Effector memory CD8-positive, alpha-beta T cell (primary cell): ENCODE results near the gene UBE2I.

Source experiments
- ATAC-seq: fragments of 150-1000 bp; cut with Tn5 transposase; replicated peaks from 2 replicates; pipeline ENCODE4 v1.10.0; 2021; ENCODE audit warnings: mild to moderate bottlenecking, moderate library complexity
- DNase-seq, 3 experiments: peaks; one replicate each; pipeline ENCODE4 v3.0.0; 2021
- H3K27ac Mint-ChIP-seq, 2 donors: one replicate each; pipeline ENCODE4 v1.8.0; 2022; ENCODE audit warnings: mild to moderate bottlenecking in 2 of 2, mixed read lengths in 2 of 2, moderate library complexity in 2 of 2
- H3K27me3 Mint-ChIP-seq, 2 donors: one replicate each; pipeline ENCODE4 v1.8.0; 2022; ENCODE audit warnings: mixed read lengths in 2 of 2
- H3K36me3 Mint-ChIP-seq: one replicate; pipeline ENCODE4 v1.8.0; 2022; ENCODE audit warnings: mild to moderate bottlenecking, moderate library complexity, mixed read lengths; ENCODE audit not compliant: insufficient read depth
- H3K4me1 Mint-ChIP-seq, 2 donors: one replicate each; pipeline ENCODE4 v1.8.0; 2022; ENCODE audit warnings: low read depth in 2 of 2, mixed read lengths in 2 of 2
- H3K4me3 Mint-ChIP-seq, 2 donors: one replicate each; pipeline ENCODE4 v1.8.0; 2022; ENCODE audit warnings: mild to moderate bottlenecking in 2 of 2, mixed read lengths in 2 of 2, moderate library complexity in 2 of 2
- H3K9me3 Mint-ChIP-seq, 2 donors: one replicate each; pipeline ENCODE4 v1.8.0; 2022; ENCODE audit warnings: mixed read lengths in 2 of 2

UBE2I gene

GRCh38 chr16:1281517-1281916 lies 27.9 kb upstream of the UBE2I start:
- ATAC-seq = no peak
- Mint-ChIP-seq H3K36me3 (peaks cover 2% of the 10 kb centered on the region), H3K4me1 (no peaks in the 10 kb centered on the region), H3K4me3 (no peak overlapping the region), H3K27ac (no peak overlapping the region), H3K9me3 (no peaks in the 10 kb centered on the region), H3K27me3 (peaks cover 17 to 62% of the 10 kb centered on the region in 2 donors)
- DNase-seq = no peak

DNA sequence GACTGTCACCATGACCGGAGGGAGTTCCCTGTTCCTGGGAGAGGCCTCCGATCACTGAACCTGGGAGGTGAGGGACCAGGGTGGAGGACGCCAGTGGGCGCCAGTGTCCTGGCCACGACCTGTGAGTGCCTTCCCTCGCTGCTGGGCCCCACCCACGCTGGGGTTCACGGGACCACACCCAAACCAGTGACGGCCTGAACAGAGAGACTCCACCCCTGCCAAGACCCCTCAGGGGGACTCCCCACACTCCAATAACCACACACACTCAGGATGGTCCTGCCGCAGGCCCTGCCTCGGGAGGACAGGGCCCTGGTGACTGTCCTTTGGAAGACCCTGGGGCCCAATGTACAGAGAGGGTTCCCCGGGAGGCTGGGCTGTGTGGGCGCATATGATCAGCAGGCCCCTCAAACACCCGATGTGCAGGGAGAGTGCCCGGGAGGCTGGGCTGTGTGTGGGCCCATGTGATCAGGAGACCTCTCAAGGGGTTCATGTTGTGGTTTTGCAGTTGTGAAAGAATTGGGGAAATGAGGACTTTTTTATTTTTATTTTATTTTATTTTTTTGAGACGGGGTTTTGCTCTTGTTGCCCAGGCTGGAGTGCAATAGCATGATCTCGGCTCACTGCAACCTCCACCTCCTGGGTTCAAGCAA lies 27.0 kb upstream of the UBE2I start:
- Mint-ChIP-seq H3K4me1 (no peaks in the 10 kb centered on the region), H3K27ac (no peak overlapping the region), H3K36me3 (peaks cover 2% of the 10 kb centered on the region), H3K9me3 (no peaks in the 10 kb centered on the region), H3K27me3 (peaks cover 18 to 64% of the 10 kb centered on the region in 2 donors), H3K4me3 (no peak overlapping the region)
- ATAC-seq = no peak
- DNase-seq = no peak

GRCh38 chr16:1283296-1283695 lies 26.1 kb upstream of the UBE2I start:
- Mint-ChIP-seq H3K27ac (no peak overlapping the region), H3K4me1 (no peaks in the 10 kb centered on the region), H3K9me3 (no peaks in the 10 kb centered on the region), H3K4me3 (no peak overlapping the region), H3K36me3 (peaks cover 2% of the 10 kb centered on the region), H3K27me3 (peaks cover 21 to 64% of the 10 kb centered on the region in 2 donors)
- DNase-seq = no peak
- no peak for ATAC-seq

- DNase-seq (no peak), ATAC-seq (no peak)
- Mint-ChIP-seq H3K4me3 (no peak overlapping the region), H3K9me3 (no peaks in the 10 kb centered on the region), H3K27ac (no peak overlapping the region), H3K27me3 (peaks cover 22 to 64% of the 10 kb centered on the region in 2 donors), H3K36me3 (peaks cover 2% of the 10 kb centered on the region), H3K4me1 (no peaks in the 10 kb centered on the region)
These were observed 25.3 kb upstream of the UBE2I start for GRCh38 chr16:1283996-1284616.

DNA sequence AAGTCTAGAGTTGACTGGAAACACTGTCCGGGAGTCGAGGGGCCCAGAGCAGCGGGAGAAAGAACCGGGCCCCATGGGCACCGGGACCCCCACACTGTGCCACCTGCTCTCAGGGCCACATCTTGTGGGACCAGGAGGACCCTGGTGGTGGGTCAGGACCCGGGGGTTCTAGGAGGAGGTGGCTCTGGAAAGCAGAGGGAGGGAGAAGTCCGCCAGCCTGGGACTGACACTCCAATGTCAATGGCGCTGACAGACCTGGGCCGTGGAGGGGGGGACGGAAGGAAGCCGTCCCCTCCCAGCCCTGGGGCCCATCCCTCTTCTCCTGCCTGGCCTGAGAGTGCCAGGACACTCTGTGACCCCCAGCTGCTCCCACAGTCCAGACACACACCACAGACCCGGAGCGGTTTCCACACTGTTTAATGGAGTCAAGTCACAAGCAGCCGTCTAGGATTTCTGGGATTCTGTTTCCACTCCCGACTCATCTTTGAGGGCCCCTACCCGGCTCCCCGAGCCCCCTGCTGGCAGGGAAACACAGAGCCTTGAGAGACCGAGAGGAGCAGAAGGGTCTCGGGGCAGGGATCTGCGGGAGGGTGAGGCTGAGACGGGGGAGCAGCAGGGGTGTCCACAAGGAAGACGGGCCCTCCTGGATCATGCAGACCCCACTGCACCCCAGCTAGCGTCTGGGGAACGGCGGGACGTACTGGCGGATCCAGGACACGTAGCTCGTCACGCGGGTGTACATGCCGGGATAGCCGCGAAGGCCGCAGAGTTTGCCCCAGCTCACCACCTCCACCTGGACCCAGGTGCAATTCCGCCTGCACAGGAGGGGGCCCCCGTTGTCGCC lies 23.5 kb upstream of the UBE2I start:
- Mint-ChIP-seq H3K27me3 (peaks cover 31 to 71% of the 10 kb centered on the region in 2 donors), H3K9me3 (no peaks in the 10 kb centered on the region), H3K4me3 (no peak overlapping the region), H3K27ac (no peak overlapping the region), H3K36me3 (no peaks in the 10 kb centered on the region), H3K4me1 (no peaks in the 10 kb centered on the region)
- ATAC-seq (no peak), DNase-seq (no peak)

DNA sequence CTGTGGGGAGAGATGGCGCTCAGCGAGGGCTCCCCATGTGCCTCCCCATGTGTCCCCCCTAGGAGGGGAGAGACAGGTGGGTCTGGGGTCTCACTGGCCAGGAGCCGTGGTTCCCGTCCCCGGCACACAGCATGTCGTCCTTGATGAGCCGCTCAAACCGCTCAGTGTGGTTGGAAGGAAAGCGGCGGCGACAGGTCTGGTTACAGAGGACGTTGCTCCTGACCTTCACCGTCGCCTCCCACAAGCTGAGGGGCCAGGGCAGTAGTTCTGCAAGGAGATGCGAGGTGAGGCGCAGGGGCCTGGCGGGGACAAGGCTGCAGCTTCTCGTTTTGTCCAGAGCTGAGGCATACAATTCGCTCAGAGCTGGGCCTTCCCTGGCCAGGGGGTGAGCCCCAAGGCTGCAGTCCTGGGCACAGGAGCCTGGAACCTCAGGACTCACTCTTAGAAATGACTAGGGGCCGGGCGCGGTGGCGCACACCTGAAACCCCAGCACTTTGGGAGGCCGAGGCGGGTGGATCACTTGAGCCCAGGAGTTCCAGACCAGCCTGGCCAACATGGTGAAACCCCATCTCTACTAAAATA lies 22.8 kb upstream of the UBE2I start:
- Mint-ChIP-seq H3K27ac (no peak overlapping the region), H3K4me3 (no peak overlapping the region), H3K27me3 (peaks cover 36 to 78% of the 10 kb centered on the region in 2 donors), H3K36me3 (no peaks in the 10 kb centered on the region), H3K4me1 (no peaks in the 10 kb centered on the region), H3K9me3 (no peaks in the 10 kb centered on the region)
- ATAC-seq (no peak), DNase-seq (no peak)

DNA sequence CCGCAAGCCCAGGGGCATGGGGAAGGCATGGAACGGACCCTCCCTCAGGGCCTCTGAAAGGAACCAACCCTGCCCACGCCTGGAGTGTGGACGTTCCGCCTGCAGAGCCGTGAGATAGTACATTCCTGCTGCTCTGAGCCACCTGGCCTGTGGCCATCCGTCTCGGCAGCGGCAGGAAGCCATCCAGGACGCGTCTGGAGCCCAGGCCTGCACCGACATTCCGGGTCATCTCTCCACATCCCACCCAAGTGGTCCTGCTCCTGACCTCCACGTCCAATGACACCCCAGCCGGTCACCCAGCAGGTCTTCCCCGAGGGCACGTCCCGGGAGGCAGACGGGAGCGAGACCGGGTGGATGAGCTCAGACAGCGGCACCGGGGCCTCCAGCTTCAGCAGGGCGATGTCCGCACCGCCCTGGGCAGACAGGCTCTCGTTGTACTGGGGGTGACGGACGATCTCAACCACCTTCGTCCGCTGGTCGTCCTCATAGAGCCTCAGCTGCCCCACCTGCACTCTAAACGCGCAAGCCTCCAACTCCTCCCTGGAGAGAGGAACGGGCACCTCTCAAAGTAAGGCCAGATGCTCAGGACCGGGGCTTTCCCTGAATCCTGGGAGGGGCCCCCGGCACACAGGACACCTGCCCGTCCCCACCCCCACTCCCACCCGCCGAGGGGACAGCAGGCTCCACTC lies 21.3 kb upstream of the UBE2I start:
- H3K27ac Mint-ChIP-seq = no peak overlapping the region
- H3K9me3 Mint-ChIP-seq = no peaks in the 10 kb centered on the region
- no peaks in the 10 kb centered on the region for H3K36me3 Mint-ChIP-seq
- H3K27me3 Mint-ChIP-seq = peaks cover 41 to 90% of the 10 kb centered on the region in 2 donors
- DNase-seq = no peak
- no peak for ATAC-seq
- H3K4me1 Mint-ChIP-seq = no peaks in the 10 kb centered on the region
- H3K4me3 Mint-ChIP-seq = no peak overlapping the region

DNA sequence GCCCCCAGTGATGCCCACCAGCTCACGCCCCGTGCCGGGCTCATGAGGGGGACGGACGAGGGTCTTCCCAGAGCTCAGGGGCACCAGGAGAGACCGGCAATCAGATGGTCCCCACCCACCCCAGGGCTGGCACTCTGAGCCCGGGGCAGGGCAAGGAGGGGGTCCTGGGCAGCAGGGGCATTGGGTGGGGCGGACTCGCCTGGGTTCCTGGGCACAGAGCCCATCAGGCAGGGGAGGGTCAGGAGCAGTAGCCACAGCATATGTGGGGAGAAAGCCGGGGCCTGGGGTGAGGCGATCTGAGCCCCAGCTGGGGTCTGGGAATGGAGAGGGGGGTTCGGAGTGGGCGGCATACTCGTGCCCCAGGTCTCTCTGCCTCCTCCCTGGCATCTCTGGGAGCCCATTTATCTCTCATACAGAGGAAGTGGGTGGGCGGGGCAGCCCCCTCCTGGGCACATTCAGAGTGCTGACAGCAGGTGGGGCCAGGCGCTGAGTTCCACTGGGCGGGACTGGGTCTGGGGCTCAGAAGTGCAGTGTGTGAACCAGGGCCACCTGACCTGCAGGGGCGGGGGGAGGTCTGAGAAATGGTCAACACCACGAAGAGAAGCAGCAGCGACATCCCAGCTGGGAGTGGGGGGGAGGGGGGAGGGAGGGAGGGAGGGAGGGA lies 20.5 kb upstream of the UBE2I start:
- Mint-ChIP-seq H3K36me3 (no peaks in the 10 kb centered on the region), H3K27ac (no peak overlapping the region), H3K27me3 (peaks cover 44 to 90% of the 10 kb centered on the region in 2 donors), H3K4me1 (no peaks in the 10 kb centered on the region), H3K4me3 (no peak overlapping the region), H3K9me3 (no peaks in the 10 kb centered on the region)
- DNase-seq (no peak), ATAC-seq (peak; percentile 29)

GRCh38 chr16:1289477-1289866 lies 20.0 kb upstream of the UBE2I start:
- no peaks in the 10 kb centered on the region for H3K36me3 Mint-ChIP-seq
- no peak overlapping the region for H3K27ac Mint-ChIP-seq
- no peak overlapping the region for H3K4me3 Mint-ChIP-seq
- ATAC-seq = no peak
- DNase-seq = no peak
- H3K27me3 Mint-ChIP-seq = peaks cover 49 to 90% of the 10 kb centered on the region in 2 donors
- no peaks in the 10 kb centered on the region for H3K9me3 Mint-ChIP-seq
- H3K4me1 Mint-ChIP-seq = no peaks in the 10 kb centered on the region

DNA sequence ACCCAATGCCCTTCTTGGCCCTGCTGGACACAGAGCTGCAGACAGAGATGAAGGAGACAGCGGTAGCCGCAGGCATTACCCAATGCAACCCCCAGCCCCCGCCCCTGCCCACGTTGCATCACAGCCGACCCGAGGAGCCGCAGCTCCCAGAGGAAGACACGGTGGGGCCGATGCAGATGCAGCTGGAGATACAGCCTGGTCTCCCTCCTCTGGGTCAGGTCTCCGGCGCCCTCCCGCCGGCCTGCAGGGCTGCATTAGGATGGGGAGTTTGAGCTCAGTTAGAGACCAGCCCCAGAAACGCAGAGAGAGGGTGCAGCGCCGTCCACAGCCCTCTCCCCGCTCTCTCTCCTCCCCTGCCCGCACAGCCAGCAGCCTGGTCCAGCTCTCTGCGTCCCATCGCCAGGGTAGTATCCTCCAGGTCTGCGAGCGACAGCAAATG lies 19.4 kb upstream of the UBE2I start:
- peaks cover 53 to 94% of the 10 kb centered on the region in 2 donors for H3K27me3 Mint-ChIP-seq

DNA sequence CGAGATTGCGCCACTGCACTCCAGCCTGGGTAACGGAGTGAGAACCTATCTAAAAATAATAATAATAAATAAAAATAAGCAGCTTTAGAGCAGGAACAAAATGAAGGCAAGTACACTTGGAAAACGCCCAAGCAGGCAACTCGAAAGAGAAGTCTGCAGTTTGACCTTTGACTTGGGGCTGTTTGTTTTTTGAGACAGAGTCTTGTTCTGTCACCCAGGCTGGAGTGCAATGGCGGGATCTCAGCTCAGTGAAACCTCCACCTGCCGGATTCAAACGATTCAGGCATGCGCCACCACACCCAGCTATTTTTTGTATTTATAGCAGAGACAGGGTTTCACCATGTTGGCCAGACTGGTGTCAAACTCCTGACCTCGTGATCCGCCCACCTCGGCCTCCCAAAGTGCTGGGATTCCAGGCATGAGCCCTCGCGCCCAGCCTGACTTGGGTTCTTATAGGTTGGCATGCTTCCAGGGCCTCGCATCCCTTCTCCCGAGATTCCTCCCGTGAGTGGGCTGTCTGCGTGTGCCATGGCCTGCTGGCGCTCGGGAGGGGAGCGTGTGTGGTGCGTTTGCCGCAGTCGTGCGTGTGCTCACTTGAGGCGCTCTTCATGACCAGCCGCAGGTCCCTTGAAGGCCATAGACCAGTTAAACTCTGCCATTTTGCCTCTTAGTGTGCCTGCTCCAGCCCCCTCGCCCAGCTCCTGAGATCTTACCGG lies 18.4 kb upstream of the UBE2I start:
- ATAC-seq (no peak), DNase-seq (no peak)
- H3K4me1 Mint-ChIP-seq = no peaks in the 10 kb centered on the region
- H3K9me3 Mint-ChIP-seq = no peaks in the 10 kb centered on the region
- H3K27me3 Mint-ChIP-seq = peaks cover 60 to 94% of the 10 kb centered on the region in 2 donors
- no peak overlapping the region for H3K4me3 Mint-ChIP-seq
- no peaks in the 10 kb centered on the region for H3K36me3 Mint-ChIP-seq
- H3K27ac Mint-ChIP-seq = no peak overlapping the region

More for the DNA sequence above, 19.4 kb upstream of the UBE2I start:
- Mint-ChIP-seq H3K9me3 (no peaks in the 10 kb centered on the region), H3K36me3 (no peaks in the 10 kb centered on the region), H3K4me1 (no peaks in the 10 kb centered on the region), H3K4me3 (no peak overlapping the region), H3K27ac (no peak overlapping the region)
- DNase-seq = no peak
- ATAC-seq = no peak

- H3K4me3 Mint-ChIP-seq = no peak overlapping the region
- H3K27ac Mint-ChIP-seq = no peak overlapping the region
- DNase-seq (no peak), ATAC-seq (no peak)
- H3K9me3 Mint-ChIP-seq = no peaks in the 10 kb centered on the region
- peaks cover 55 to 91% of the 10 kb centered on the region in 2 donors for H3K27me3 Mint-ChIP-seq
- H3K36me3 Mint-ChIP-seq = no peaks in the 10 kb centered on the region
- H3K4me1 Mint-ChIP-seq = no peaks in the 10 kb centered on the region
These were observed 17.9 kb upstream of the UBE2I start for GRCh38 chr16:1291576-1291974.
